ENCODE results near the gene TAF1C. TPM values are rescaled to one million over a fixed set of nuclear protein-coding genes. Genes with fewer than 3 reads are reported as not detected.

The TAF1C gene
- total and polyA plus RNA-seq, 2 of the 4 experiments (the other 2 are of a cell fraction), result 7.3 to 35.5 TPM

GRCh38 chr16:84159007-84159406 lies 27.9 kb downstream of the TAF1C start:
- POLR2A ChIA-PET (ENCODE audit: unreplicated experiment), result no interaction called here

More at GRCh38 chr16:84159007-84159406, 27.9 kb downstream of the TAF1C start:
- H2BK15ac ChIP-seq (ENCODE audit: low read depth, low read length), result no peak overlapping the region
- no peak overlapping the region for H3K4me3 ChIP-seq (ENCODE audit: insufficient read depth, low read depth, low read length)
- no peak overlapping the region for H3K14ac ChIP-seq (replicated peaks; ENCODE audit: low read depth, low read length)
- no peak overlapping the region for H3K4me2 ChIP-seq (ENCODE audit: low read depth, low read length)
- no peak overlapping the region for H4K5ac ChIP-seq (ENCODE audit: low read depth, low read length)
- no peak overlapping the region for H3K56ac ChIP-seq (ENCODE audit: extremely low read depth, insufficient read depth, low read length)
- no TSS peak for BruUV-seq (replicated peaks)
- ATAC-seq (ENCODE audit: low read depth) (peak; percentile 59), DNase-seq (no peak)
- CTCF ChIA-PET, result no interaction called here
- no peak overlapping the region for H4K8ac ChIP-seq (ENCODE audit: low read depth in 2 of 2, low read length in 2 of 2)
- dilution Hi-C loops (cut with HindIII; ENCODE audit: low sequenced_read_pairs, unreplicated experiment), result no loop called here
- no peak overlapping the region for H3K23ac ChIP-seq (ENCODE audit: low read depth, low read length)
- intact Hi-C loops (cut with micrococcal nuclease), result no loop called here
- no peak overlapping the region for H3K9ac ChIP-seq (ENCODE audit: low read depth, low read length)
- no peak overlapping the region for H2AK9ac ChIP-seq (replicated peaks; ENCODE audit: low read depth, low read length, poor library complexity)
- H3K9me3 ChIP-seq (ENCODE audit: control insufficient read depth, insufficient read depth, low read length), result peaks cover 2% of the 10 kb centered on the region; the same call in 1 of the 2 replicates
- no peak overlapping the region for H2BK120ac ChIP-seq (ENCODE audit: low read depth, low read length)
- no peaks in the 10 kb centered on the region for H3K79me1 ChIP-seq (ENCODE audit: low read depth in 1 of 2, low read length in 2 of 2)
- no peaks in the 10 kb centered on the region for H4K20me1 ChIP-seq (ENCODE audit: insufficient read depth, low read length)
- in situ Hi-C loops (cut with MboI; ENCODE audit: low sequenced_read_pairs), result no loop called here
- peaks cover 36% of the 10 kb centered on the region for H3K27me3 ChIP-seq (ENCODE audit: control insufficient read depth, insufficient read depth, low read length)
- H2AFZ ChIP-seq (replicated peaks; ENCODE audit: low read length, poor library complexity), result no peak overlapping the region
- no CpG with 5 or more reads among the region's 9 CpGs for WGBS, 2 experiments (ENCODE audit: extremely low coverage in 2 of 2, insufficient read length in 1 of 2)
- TF ChIP-seq CTCF (conservative IDR thresholded peaks at IDR 0.05; ENCODE audit: low read depth, low read length) (no peak), MAFK (IDR thresholded peaks at IDR 0.05; ENCODE audit: low read depth, low read length) (no peak), USF2 (IDR thresholded peaks at IDR 0.05; ENCODE audit: low read depth, low read length) (no peak), BHLHE40 (IDR thresholded peaks at IDR 0.05; ENCODE audit: low read depth, low read length) (no peak), MAZ (IDR thresholded peaks at IDR 0.05; ENCODE audit: borderline replicate concordance, low read depth, low read length) (no peak), CHD1 (IDR thresholded peaks at IDR 0.05; ENCODE audit: low read depth, low read length) (no peak)
- H4K91ac ChIP-seq (ENCODE audit: insufficient read depth, low read depth, low read length), result no peak overlapping the region
- no peak overlapping the region for H2AK5ac ChIP-seq (ENCODE audit: low read depth, low read length)
- no peak overlapping the region for H3K4ac ChIP-seq (ENCODE audit: low read depth, low read length)
- H2BK5ac ChIP-seq (ENCODE audit: low read depth, low read length, poor library complexity, severe bottlenecking), result no peak overlapping the region
- H3K18ac ChIP-seq (ENCODE audit: low read depth, low read length), result no peak overlapping the region
- H3K9me1 ChIP-seq (ENCODE audit: insufficient read depth, low read length), result no peaks in the 10 kb centered on the region
- no peak overlapping the region for H2BK20ac ChIP-seq (ENCODE audit: low read depth, low read length)
- H3K36me3 ChIP-seq (ENCODE audit: control insufficient read depth, insufficient read depth, low read length), result no peaks in the 10 kb centered on the region
- no peak overlapping the region for H3K27ac ChIP-seq (ENCODE audit: insufficient read depth, low read length)
- no peaks in the 10 kb centered on the region for H3K4me1 ChIP-seq (ENCODE audit: control insufficient read depth, insufficient read depth, low read length)
